ENCODE data around the gene EAPP.
"Not testable (repeated sequence)": the region's sequence is repeated elsewhere in the genome, so short reads cannot be mapped to it uniquely, and the experiment has no call there.

EAPP gene

GRCh38 chr14:34571771-34572170, 32.3 kb upstream of the EAPP start:
- Histone ChIP-seq H3K4me3 (IDR thresholded peaks at IDR 0.05; ENCODE audit: insufficient read depth, low read depth, low read length) (no peak overlapping the region), H3K9ac (no peak overlapping the region), H3K27me3 (ENCODE audit: insufficient read depth, low read depth) (no peaks in the 10 kb centered on the region), H3K4me2 (no peak overlapping the region), H3K79me2 (ENCODE audit: insufficient read depth, low read depth) (no peaks in the 10 kb centered on the region), H4K20me1 (ENCODE audit: insufficient read depth) (no peaks in the 10 kb centered on the region), H2AFZ (ENCODE audit: low read depth) (no peak overlapping the region), H3K27ac (no peak overlapping the region), H3K36me3 (ENCODE audit: insufficient read depth) (no peaks in the 10 kb centered on the region), H3K4me1 (ENCODE audit: low read depth, poor library complexity, severe bottlenecking) (no peaks in the 10 kb centered on the region)
- TF ChIP-seq, protein P1, sequence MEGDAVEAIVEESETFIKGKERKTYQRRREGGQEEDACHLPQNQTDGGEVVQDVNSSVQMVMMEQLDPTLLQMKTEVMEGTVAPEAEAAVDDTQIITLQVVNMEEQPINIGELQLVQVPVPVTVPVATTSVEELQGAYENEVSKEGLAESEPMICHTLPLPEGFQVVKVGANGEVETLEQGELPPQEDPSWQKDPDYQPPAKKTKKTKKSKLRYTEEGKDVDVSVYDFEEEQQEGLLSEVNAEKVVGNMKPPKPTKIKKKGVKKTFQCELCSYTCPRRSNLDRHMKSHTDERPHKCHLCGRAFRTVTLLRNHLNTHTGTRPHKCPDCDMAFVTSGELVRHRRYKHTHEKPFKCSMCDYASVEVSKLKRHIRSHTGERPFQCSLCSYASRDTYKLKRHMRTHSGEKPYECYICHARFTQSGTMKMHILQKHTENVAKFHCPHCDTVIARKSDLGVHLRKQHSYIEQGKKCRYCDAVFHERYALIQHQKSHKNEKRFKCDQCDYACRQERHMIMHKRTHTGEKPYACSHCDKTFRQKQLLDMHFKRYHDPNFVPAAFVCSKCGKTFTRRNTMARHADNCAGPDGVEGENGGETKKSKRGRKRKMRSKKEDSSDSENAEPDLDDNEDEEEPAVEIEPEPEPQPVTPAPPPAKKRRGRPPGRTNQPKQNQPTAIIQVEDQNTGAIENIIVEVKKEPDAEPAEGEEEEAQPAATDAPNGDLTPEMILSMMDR (conservative IDR thresholded peaks at IDR 0.05; ENCODE audit: low read depth, low read length), result no peak

- Histone ChIP-seq H3K27me3 (ENCODE audit: insufficient read depth, low read depth) (no peaks in the 10 kb centered on the region), H3K36me3 (ENCODE audit: insufficient read depth) (no peaks in the 10 kb centered on the region), H3K4me3 (IDR thresholded peaks at IDR 0.05; ENCODE audit: insufficient read depth, low read depth, low read length) (no peak overlapping the region), H3K4me1 (ENCODE audit: low read depth, poor library complexity, severe bottlenecking) (no peaks in the 10 kb centered on the region), H3K9ac (no peak overlapping the region), H3K4me2 (no peak overlapping the region), H2AFZ (ENCODE audit: low read depth) (no peak overlapping the region), H4K20me1 (ENCODE audit: insufficient read depth) (no peaks in the 10 kb centered on the region), H3K27ac (no peak overlapping the region), H3K79me2 (ENCODE audit: insufficient read depth, low read depth) (no peaks in the 10 kb centered on the region)
- TF ChIP-seq, protein P1 (conservative IDR thresholded peaks at IDR 0.05; ENCODE audit: low read depth, low read length), result no peak
Measured at GRCh38 chr14:34569750-34570149, 30.2 kb upstream of the EAPP start.

- H3K27ac ChIP-seq, result no peak overlapping the region
- H3K4me2 ChIP-seq, result no peak overlapping the region
- no peaks in the 10 kb centered on the region for H3K36me3 ChIP-seq (ENCODE audit: insufficient read depth)
- no peak overlapping the region for H3K4me3 ChIP-seq (IDR thresholded peaks at IDR 0.05; ENCODE audit: insufficient read depth, low read depth, low read length)
- no peaks in the 10 kb centered on the region for H3K4me1 ChIP-seq (ENCODE audit: low read depth, poor library complexity, severe bottlenecking)
- TF ChIP-seq, protein P1 (conservative IDR thresholded peaks at IDR 0.05; ENCODE audit: low read depth, low read length), result no peak
- no peak overlapping the region for H3K9ac ChIP-seq
- no peaks in the 10 kb centered on the region for H3K79me2 ChIP-seq (ENCODE audit: insufficient read depth, low read depth)
- H4K20me1 ChIP-seq (ENCODE audit: insufficient read depth), result no peaks in the 10 kb centered on the region
- no peak overlapping the region for H2AFZ ChIP-seq (ENCODE audit: low read depth)
- no peaks in the 10 kb centered on the region for H3K27me3 ChIP-seq (ENCODE audit: insufficient read depth, low read depth)
Measured at GRCh38 chr14:34568803-34569202, 29.3 kb upstream of the EAPP start.

- H3K4me3 ChIP-seq (IDR thresholded peaks at IDR 0.05; ENCODE audit: insufficient read depth, low read depth, low read length), result no peak overlapping the region
- H4K20me1 ChIP-seq (ENCODE audit: insufficient read depth), result no peaks in the 10 kb centered on the region
- no peaks in the 10 kb centered on the region for H3K27me3 ChIP-seq (ENCODE audit: insufficient read depth, low read depth)
- H3K36me3 ChIP-seq (ENCODE audit: insufficient read depth), result no peaks in the 10 kb centered on the region
- no peak overlapping the region for H3K27ac ChIP-seq
- no peaks in the 10 kb centered on the region for H3K4me1 ChIP-seq (ENCODE audit: low read depth, poor library complexity, severe bottlenecking)
- TF ChIP-seq, protein P1 (conservative IDR thresholded peaks at IDR 0.05; ENCODE audit: low read depth, low read length), result no peak
- H2AFZ ChIP-seq (ENCODE audit: low read depth), result no peak overlapping the region
- no peaks in the 10 kb centered on the region for H3K79me2 ChIP-seq (ENCODE audit: insufficient read depth, low read depth)
- no peak overlapping the region for H3K9ac ChIP-seq
- H3K4me2 ChIP-seq, result no peak overlapping the region
Measured at GRCh38 chr14:34562776-34563150, 23.3 kb upstream of the EAPP start.

DNA sequence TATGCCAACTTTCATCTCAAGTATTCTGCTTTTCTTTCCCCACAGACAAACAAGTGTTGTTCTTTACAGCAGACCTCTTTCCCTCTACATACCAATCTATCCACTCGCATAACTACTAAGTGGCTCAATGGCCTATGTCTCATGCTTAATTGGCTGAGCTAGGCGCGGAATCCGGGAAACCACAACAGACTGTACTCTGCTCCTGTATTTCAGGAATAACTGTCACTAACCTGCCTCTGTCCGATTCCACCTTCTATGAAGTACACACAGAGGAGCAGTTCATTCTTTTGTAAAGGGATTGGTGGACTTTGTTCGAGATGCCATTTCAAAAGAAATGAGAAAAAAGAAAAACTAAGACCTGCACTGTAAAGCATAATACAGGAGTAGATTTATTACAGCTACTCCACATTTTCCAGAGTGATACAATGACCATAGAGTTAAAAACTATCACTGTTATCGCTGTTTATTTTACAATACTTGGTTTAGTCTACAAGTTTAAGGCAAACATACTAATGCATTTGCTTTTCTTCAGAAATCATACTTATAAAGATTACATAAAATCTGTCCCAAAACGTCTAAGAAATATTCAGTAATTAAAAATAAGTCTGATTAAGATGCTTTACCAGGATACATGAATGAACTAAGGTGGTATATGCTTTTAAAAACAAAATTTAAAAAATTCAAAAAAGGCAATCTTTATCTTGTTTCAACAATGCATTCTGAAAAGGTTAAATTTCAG, 22.7 kb upstream of the EAPP start:
- not testable (repeated sequence) for H2AFZ ChIP-seq (ENCODE audit: low read depth); H3K27me3 ChIP-seq (ENCODE audit: insufficient read depth, low read depth); H3K36me3 ChIP-seq (ENCODE audit: insufficient read depth); H3K9ac ChIP-seq; H3K27ac ChIP-seq; H3K4me3 ChIP-seq (IDR thresholded peaks at IDR 0.05; ENCODE audit: insufficient read depth, low read depth, low read length); H3K4me1 ChIP-seq (ENCODE audit: low read depth, poor library complexity, severe bottlenecking); H4K20me1 ChIP-seq (ENCODE audit: insufficient read depth); H3K4me2 ChIP-seq; H3K79me2 ChIP-seq (ENCODE audit: insufficient read depth, low read depth)

DNA sequence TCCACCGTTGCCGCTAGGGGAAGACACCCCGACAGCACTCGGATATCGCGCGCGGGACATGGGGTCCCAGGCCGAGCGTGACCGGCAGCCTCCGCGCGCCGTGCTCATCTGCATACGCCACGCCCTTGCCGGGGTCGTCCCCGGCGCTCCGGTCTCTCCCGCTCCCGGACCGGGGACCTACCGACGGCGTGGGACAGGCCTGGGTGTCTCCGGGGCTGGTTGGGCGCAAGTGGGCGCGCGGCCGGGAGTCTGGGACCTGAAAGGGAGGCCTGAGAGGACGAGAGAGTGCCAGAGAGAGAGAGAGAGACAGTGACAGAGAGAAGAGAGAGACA, 17.0 kb upstream of the EAPP start:
- not testable (repeated sequence) for H2AFZ ChIP-seq (ENCODE audit: low read depth); H3K4me2 ChIP-seq; H3K27me3 ChIP-seq (ENCODE audit: insufficient read depth, low read depth); H3K79me2 ChIP-seq (ENCODE audit: insufficient read depth, low read depth); H3K27ac ChIP-seq; H3K4me1 ChIP-seq (ENCODE audit: low read depth, poor library complexity, severe bottlenecking); H3K36me3 ChIP-seq (ENCODE audit: insufficient read depth); H3K4me3 ChIP-seq (IDR thresholded peaks at IDR 0.05; ENCODE audit: insufficient read depth, low read depth, low read length); H3K9ac ChIP-seq; H4K20me1 ChIP-seq (ENCODE audit: insufficient read depth)

- not testable (repeated sequence) for H4K20me1 ChIP-seq (ENCODE audit: insufficient read depth); H3K4me1 ChIP-seq (ENCODE audit: low read depth, poor library complexity, severe bottlenecking); H3K4me3 ChIP-seq (IDR thresholded peaks at IDR 0.05; ENCODE audit: insufficient read depth, low read depth, low read length); H3K9ac ChIP-seq; H3K27me3 ChIP-seq (ENCODE audit: insufficient read depth, low read depth); H3K79me2 ChIP-seq (ENCODE audit: insufficient read depth, low read depth); H3K27ac ChIP-seq; H3K4me2 ChIP-seq; H2AFZ ChIP-seq (ENCODE audit: low read depth); H3K36me3 ChIP-seq (ENCODE audit: insufficient read depth)
Measured at GRCh38 chr14:34555583-34556497, 16.3 kb upstream of the EAPP start.
